Amniotic epithelial cell (primary cell): Measurements from ENCODE around the gene MED23.
A peak's percentile ranks its signal among the peaks of the same experiment; 100 is the strongest.

ENCODE experiments used
- DNase-seq: peaks from one replicate; pipeline ENCODE4 v3.0.0-alpha.2; 2010; ENCODE audit warnings: low read depth

MED23 gene

DNA sequence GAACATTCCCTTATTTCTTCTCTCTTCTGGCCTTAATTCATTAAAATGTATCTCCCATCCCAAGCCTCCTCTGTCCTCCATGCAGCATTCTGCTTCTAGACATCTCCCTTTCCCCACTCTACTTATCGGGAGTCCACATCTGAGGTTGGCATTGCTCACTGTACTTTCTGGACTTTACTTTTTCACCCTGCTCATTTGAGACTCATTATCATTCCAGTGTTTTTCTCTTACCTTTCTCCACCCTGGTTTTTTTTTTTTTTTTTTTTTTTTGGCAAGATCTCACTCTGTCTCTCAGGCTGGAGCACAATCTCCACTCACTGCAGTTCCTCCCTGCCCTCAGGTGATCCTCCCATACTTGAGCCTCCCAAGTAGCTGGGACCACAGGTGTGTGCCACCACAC lies 13.5 kb upstream of the MED23 start:
- no peak for DNase-seq

DNA sequence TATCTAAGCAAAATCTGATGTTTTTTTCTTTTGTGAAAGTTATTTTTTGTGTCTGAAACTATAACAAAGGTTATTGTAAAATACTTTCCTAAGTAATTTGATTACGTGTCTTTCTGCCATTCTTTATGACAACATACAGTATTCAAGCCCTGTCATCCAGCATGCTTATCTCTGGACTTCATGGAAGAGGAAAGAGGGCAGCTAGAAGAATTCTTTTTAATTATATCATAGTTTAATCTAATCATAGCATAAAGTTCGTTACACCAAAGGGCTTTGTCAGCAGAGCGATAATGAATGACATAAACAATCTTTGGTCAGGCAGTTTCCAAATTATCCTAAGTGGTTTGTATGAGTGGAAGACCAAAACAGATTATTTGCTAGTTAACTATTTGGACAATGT lies 12.5 kb upstream of the MED23 start:
- DNase-seq = no peak

DNA sequence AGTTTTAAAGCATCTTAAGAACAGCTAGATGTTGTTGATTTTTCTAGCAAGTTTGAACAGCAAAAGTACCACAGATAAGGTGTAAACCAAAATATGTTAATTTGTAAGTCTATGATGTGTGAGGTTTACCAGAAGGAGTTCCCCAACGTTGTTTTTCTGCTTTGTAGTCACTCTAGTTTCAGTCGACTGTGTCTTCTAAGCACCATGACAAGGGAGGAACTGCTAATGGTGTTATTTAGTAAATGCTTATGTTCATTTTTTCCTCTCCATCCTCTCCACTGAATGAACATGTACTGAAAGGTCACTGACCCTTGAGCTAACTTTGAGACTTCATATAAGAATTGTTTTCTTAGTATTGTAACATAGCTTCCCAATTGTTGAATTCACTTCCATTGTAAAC lies 12.1 kb upstream of the MED23 start:
- DNase-seq = no peak

DNA sequence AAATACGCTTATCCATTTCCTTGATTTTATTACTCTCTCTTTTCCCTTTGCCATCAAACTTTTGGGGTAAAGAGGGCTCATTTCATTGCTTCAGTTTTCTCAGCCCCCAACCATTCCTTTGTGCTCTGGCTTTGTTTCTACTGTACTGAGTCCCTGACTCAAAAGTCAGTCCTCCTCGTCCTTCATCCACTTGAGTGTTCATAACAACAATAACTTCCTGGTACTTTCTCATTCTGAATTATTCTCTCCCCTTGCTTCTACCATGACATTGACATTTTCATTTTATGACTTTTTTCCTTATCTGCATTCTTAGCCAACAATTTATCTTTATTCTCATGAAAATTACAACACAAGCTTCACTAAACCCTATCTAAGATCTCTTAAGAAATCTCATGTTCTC lies 10.0 kb upstream of the MED23 start:
- peak; percentile 30 for DNase-seq

DNA sequence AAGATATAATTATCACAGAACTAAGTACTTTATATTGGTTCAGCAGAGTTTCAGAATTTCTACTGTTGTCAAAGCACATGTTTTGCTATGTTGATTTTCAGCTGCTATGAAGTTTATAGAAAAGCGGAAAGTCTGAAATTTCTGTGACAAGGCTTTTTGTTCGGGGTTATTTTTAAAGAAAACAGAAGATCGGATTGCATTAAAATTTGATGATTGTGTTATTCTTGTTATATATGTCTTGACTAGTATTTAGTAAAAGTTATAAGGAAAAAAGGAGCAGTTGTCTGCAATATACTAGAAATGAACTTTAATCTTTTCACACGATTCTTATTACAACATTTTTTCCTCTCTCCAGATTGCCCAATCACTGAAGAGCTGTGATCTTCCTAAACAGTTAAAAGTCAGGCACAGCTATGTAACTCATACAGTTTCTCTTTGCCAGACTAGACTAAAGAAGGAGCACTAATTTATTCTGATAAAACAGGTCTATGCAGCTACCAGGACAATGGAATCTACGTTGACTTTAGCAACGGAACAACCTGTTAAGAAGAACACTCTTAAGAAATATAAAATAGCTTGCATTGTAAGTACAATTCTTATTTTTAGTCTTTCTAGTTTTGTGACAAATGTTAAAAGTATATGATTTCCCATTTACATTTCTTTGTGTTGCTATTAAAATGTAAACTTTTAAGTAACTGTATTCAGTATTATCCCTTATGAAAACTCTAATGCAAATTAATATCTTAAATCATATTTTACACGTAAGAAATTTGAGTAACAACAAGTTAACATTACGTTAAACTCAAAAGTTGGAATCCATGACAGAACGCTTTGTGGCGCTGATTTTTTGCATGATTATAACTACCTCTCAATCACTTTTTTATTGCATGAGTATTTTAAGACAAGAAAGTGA lies 9.1 kb upstream of the MED23 start, which contains the start of gene ENPP3:
TSS of gene ENPP3 (plus strand) at position 423 of the 913 bp plus-strand sequence. CDS start at position 506, 83 bp downstream.
- DNase-seq = peak; percentile 55

DNA sequence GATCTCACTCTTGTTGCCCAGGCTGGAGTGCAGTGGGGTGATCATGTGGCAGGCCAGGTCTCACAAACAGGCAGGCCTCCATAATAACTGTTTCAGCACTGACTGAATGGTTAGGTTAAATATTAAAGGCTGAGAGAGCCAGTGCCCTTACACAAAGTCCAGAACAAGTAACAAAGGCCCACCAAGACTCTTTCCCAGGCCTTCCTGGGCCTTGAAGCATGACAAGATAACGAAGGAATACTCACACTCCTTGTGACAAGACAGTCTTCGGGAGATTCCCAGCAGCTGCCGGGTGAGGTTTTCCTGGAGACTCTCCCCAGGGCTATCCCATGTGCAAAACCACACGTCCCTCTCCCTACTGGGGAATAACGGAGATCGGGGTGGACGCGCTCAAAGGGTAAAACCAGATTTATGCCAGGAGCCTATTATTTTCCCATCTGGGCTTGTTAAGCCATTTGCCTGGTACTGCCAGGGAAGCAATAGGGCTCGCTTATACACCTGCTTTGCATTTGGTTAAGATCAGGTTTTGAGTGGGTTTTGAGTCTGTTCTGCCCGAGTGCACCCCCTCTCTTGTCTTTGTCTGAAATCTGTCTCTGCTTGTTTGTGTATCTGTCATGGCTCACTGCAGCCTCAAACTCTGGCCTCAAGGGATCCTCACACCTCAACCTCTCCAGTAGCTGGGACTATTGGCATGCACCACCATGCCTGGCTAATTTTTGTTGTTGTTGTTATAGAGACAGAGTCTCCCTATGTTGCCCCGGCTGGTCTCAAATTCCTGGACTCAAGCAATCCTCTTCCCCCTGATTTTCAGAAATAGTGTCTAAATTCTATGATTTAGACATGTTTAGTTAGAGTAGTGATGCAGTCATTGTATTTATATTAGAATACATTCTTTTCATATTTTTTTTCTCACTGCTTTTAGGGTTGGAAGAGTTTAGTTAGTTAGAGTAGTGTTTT lies 7.6 kb upstream of the MED23 start:
- DNase-seq = no peak

DNA sequence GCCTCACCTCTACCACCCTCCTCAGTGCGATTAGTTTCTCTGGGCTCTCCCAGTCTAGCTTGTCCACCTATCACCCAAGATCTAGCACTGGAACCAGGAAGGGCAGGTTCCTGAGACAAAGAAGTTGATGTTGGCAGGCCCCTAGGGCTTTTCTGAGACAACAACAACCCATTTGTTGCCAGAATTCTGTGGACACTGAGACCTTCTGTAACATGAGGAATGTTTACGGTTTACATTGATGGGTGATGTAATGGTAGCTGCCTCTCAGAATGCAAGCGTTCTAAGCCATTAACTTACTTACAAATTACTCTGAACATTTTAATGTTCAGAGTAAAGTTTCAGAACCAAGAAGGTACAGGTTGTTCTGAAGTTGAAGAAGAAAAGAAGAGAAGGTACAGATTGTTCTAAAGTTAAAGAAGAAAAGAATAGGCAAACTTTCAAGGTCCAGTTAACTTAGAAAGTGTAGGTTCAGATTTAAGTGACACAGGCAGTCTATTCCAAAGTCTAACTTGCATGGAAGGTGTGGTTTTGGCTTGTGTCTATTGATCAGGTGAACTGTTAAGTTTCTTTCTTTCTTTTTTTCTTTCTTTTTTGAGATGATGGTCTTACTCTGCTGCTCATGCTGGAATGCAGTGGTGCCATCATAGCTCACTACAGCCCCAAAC lies 3.7 kb upstream of the MED23 start:
- no peak for DNase-seq

DNA sequence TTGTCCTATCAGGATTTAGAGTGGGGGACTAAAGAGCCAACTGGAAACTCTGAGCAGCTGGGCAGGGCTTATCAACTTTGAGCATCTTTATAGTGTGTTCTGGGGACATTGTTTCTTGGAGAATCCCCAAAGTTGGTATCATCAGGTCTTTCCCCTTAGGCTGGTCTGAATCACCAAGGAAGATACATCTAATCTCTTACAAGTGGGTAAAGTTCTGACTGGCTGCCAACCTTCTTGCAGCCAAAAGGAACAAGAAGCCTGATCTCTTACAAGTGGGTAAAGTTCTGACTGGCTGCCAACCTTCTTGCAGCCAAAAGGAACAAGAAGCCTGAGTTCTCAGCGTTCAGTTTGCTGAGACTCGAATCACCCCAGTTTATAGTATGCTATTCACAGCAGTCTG lies 1.6 kb upstream of the MED23 start:
- peak; percentile 14 for DNase-seq

DNA sequence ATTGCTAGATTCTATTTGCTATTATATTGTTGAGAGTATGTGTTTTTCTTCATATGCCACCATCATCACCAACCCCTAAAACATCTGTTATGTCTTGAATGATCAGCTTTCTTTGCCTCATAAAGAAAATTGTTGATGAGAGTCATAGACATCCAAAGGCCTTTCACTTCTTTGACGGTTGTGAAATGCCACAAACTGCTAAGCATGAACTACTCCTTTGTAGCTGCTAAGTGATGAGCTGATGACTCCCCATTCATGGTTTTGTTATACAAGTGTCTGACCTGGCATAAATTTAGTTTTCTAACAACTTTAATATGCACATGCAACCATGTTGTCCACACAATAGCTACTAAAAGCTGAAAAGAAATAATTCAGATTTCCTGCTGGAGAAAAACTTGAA lies 684 bp upstream of the MED23 start:
- DNase-seq = no peak

DNA sequence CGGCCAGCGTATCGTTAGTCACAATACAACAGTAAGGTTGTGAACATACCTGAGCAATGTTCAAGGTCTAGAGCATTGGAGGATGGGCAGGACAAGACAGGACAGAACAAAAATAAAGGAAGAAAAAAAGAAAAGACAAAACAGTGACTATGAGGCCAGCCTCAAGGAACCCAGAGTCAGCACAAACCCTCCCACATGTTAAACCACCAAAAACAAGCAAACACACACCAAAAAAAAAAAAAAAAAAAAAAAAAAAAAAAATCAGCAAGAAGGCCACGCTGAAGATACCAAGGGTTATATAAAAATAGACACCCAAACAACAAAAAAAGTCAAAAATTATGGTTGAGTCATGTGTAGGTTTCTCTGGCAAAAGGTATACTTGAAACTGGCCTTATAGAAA lies 12.8 kb downstream of the MED23 start:
- no peak for DNase-seq

DNA sequence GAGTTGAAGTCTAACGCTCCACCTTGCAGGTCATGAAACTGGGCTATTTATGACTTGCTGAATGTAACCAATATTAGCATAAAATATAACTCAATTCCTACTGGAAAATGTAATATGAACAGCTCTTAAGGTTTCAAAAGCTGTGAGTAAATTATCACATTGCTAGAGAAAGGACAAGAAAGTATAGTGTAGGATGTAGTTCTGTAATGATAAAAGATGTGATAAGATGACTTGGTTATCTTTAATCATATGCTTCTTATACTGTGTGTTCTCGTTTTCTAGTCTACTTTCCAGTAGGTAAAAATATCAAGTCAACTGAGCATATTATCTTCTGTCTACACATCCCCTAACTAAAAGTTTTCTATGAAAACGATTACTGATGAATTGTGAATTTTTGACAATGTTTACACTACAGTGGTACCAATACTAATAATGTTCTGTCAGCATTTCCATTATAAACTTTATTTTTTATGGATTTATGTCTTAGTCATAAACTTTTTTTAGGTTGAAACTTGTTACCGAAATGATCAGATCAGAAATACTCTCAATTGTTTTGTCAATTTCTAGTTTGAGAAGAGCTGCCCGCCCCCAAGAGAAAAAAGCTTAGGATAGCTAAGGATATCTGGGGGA lies 14.6 kb downstream of the MED23 start:
- no peak for DNase-seq

DNA sequence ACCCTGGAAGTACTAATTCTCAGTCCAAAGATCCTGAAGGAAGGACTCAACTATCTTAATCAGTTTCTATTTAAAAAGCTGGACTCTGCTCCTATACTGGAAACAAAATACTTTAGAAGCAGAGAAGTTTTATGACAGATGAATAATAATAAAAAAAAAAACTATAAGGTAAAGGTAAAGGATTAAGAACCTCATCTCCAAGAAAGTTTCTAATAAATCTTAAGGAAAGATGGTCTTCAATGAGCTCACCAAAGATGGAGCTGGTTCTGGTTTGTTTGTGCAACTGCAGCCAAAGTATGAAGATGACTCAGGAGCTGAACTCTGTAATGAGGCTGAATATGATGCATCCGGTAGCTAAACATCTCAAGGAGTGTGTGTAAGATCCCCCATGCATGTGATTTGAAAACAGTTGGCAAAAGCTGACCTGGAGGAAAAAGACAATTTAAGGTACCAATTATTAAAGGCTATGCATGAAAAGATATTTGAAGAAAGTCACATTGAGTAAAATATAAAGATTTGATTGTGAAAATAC lies 25.2 kb downstream of the MED23 start:
- peak; percentile 90 for DNase-seq

DNA sequence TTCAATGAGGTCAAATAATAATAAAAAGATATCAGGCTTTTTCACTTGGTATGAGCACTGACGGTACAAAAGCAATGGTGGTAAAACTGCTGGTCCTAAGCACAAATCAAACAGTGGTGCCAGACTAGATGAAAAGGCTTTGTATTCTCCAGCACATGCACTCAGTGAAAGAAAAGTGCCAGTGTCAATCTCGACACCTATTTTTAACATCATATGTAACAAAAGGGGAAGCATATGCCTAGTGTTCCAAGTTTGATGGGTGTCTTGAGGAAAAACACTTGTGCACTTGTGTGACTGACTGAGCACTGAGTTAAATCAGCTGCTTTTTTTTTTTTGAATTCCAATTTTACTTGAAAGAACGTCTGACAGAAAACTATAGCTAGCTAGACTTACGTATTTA lies 27.3 kb downstream of the MED23 start:
- DNase-seq = no peak

DNA sequence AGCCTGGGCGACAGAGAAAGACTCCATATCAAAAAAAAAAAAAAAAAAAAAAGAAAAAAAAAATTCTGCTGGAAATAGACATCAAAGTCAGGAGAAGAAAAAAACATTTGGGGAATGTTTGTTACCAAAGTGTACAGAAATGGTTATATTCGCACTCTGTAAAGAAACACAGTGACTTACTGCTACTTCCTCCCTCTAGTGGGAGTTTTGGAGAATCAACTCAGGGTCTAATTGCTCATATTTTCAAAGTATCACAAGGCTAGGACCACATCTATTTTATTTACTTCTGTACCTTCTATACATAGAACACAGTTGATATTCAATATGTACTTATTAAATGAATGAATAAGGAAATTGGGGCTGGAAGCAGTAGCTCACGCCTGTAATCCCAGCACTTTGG lies 30.6 kb downstream of the MED23 start:
- DNase-seq = peak; percentile 9

DNA sequence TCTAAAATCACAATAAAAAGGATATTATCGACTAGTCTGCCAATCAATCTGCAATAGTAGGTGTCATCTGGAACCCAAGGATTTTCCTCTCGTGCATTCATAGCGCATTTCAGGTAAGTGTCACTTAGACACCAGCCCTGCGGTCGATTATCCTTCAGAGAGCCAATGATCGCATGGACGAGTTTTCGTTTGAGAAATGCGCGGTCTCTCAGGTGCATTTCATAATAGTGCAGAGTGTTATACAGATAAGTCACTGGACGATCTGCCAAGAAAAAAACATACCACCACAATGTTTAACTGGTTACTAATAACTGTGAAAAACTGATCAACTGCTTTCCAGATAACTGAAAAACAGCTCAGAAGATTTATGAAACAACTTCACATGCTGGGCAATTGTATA lies 34.0 kb downstream of the MED23 start:
- DNase-seq = no peak

DNA sequence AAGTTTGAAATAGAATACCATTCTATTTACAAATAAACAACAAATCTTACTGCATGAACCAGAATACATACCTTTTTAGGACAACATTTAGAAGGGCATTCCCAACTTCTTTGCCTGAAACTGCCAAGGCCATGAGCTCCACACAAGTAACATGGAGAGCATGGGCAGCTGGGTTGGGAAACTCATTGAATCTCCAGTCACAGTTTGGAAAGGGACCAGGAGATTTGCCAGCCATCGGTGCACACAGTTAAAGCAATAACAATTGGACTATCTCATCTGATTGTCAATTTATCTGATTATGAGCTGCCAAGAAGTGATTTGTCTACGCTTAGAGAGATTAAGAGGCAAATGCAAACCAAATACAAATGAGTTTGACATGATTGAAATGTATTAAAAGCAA lies 35.1 kb downstream of the MED23 start:
- DNase-seq = no peak

DNA sequence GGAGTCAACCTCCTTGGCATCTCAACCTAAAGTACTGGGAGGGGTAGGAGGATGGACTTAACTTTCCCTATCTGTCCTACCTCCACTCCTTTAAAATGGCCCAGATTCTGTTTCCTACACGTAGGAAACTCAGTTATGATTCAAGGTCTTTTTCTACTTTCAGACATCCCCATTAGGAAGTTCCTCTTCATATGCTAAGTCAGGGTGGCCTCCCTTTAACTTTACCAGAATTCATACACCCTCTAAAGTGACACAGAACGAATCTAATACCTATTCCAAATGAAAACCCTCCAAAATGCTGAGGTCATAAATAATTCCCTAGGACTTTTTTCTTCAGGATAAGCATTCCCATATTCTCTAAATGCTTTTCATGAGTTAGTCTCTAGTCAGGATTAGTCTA lies 39.4 kb downstream of the MED23 start:
- no peak for DNase-seq

DNA sequence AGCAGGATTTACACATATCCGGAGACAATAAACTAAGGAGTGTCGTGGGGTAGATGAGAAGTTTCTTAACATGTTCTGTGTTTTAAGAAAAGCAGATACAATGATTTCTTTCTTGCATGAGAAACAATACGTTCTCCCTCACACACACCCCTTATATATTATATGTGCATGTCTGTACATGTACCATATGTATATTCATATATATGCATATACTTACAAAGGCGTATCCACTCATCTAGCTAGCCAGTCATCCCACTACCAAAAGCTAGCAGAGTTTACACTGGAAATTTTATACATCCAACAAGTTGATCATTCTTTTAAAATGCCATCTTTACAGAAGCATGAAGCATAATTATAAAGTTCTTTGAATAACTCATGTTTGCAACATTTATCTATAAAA lies 40.1 kb downstream of the MED23 start:
- no peak for DNase-seq

DNA sequence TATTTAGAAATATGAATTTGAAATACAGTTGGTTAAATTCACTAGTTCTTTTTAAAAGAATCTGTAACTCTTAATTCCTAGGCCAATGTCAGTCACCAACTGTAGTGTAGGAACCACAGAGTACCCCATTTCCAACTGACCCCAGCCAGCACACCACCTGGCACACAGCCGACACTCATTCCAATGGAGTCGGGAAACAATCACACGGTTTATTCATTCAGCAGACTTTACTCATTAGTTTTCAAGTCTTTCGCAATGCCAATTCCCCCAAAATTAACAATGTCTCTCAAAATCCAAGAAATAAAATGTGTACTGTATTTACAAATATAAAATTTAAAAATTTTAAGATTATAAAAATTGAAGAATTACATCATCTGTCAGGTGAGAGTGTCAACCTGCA lies 41.5 kb downstream of the MED23 start:
- no peak for DNase-seq

DNA sequence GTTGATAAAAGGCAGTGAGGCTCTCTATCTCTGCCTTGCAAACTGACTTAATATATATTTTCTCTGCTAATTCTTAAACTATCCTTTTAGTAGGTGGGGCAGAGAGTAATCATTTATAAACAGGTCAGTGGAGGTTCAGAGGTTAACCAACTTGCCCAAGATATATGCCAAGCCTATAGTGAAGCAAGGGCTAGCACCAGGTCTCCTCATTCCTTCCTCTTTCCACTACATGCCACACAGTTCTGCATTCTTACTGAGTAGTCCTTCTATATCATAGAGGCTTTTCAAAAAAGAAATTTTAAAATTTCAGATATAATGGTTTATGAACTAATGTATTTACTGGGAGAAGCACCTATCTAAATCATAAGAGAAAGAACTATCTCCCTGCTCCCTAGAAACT lies 46.5 kb downstream of the MED23 start:
- DNase-seq = no peak

DNA sequence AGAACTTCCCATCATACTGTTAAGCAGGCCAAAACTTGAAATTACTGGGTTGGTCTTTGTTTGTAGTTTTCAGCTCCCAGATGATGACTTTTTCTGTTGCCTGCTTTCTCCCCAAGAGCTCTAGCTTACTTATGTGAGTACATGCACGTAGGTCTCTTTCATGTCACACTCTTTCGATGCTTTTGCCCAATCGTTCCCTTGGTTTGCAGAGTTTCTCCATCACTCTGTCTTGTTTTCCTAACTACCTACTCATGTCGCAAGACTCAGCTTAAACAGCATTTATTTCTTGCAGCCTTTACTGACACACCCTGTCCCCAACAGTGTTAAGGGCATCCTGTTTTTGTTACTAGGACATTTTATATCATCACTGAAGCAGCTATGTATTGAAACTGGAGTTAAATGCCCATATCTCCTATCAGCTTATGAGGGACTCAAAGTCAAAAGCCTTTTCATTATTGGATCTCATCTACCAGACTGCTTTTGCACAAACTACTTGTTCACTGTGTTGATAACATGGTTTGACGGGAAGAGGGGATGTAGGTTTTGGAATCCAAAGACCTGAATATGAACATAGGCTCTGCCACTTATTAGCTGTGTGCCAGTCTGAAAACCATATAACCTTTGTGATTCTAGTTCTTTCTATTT lies 52.1 kb downstream of the MED23 start:
- peak; percentile 16 for DNase-seq
